Stimulated activated CD8-positive, alpha-beta memory T cell treated with anti-CD3 and anti-CD28 coated beads, Interleukin-12 subunit alpha, Interleukin-12 subunit beta, amount 100 ng/mL, for 4 hours (primary cell): ENCODE measurements around the gene DZANK1.
"Not testable (repeated sequence)": the region's sequence is repeated elsewhere in the genome, so short reads cannot be mapped to it uniquely, and the experiment has no call there.

ENCODE experiments used
- DNase-seq: peaks from one replicate; pipeline ENCODE4 v3.0.0-alpha.2; 2020; ENCODE audit warnings: low read depth

DZANK1 gene

GRCh38 chr20:18377896-18378481 is 88.8 kb downstream of the DZANK1 start:
- no peak for DNase-seq

GRCh38 chr20:18375551-18375950 is 91.3 kb downstream of the DZANK1 start:
- not testable (repeated sequence) for DNase-seq

GRCh38 chr20:18372296-18372695 is 94.5 kb downstream of the DZANK1 start:
- DNase-seq, result no peak

- no peak for DNase-seq
Observed at GRCh38 chr20:18364768-18365167, 102.1 kb downstream of the DZANK1 start.

- no peak for DNase-seq
Observed at GRCh38 chr20:18363708-18364107, 103.1 kb downstream of the DZANK1 start.

GRCh38 chr20:18362916-18363315 is 103.9 kb downstream of the DZANK1 start:
- no peak for DNase-seq

- no peak for DNase-seq
Observed at GRCh38 chr20:18361678-18362077, 105.2 kb downstream of the DZANK1 start.

GRCh38 chr20:18360635-18361034 is 106.2 kb downstream of the DZANK1 start:
- DNase-seq, result no peak

- DNase-seq, result no peak
Observed at GRCh38 chr20:18359854-18360253, 107.0 kb downstream of the DZANK1 start.

- not testable (repeated sequence) for DNase-seq
Observed at GRCh38 chr20:18349749-18350148, 117.1 kb downstream of the DZANK1 start.
